CD4-positive, alpha-beta T cell treated with Interleukin-4 for 4 hours (primary cell): ENCODE data around the gene FNBP1.
"Not testable (repeated sequence)": the region's sequence is repeated elsewhere in the genome, so short reads cannot be mapped to it uniquely, and the experiment has no call there.

Experiments
- DNase-seq: peaks from one replicate; pipeline ENCODE4 v3.0.0-alpha.2; 2020

FNBP1 gene

DNA sequence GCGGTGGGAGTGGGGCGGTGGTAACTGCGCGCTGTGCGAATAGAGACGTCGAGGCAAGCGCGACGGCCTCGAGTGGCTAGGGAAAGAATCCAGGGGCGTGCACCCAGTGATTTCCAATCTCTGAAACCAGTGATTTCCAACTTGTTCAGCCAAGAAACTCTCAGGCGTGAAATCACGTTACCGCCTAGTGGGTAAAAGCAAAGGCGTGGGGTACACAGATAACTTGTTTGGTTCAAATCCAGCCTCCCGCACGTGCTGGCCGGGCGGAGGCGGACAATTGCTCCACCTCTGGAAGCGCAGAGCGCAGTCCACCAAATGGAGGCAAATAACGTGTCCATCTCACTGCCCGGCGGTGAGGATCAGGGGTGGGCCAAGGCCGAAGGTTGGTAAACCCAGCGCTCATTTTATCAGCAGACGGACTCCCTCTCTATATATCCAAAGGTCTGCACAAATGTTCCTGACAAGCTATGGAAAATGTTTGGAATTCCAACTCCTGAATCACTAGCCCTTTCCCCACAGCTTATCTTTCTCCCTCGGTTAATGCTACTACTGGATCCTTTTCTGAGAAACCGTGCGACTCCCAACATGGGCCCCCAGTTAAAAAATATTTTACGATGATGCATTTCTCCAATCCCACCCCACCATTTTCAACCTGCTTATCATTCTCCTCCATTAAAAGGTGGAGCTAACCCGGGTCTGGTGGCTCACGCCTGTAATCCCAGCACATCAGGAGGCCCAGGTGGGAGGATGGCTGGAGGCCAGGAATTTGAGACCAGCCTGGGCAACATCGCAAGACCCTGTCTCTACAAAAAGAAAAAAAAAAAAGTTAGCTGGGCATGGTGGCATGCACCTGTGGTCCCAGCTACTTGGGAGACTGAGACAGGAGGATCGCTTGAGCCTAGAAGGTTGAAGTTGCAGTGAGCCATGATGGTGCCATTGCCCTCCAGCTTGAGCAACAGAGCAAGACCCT, 950 bp upstream of the FNBP1 start:
- DNase-seq, result no peak

DNA sequence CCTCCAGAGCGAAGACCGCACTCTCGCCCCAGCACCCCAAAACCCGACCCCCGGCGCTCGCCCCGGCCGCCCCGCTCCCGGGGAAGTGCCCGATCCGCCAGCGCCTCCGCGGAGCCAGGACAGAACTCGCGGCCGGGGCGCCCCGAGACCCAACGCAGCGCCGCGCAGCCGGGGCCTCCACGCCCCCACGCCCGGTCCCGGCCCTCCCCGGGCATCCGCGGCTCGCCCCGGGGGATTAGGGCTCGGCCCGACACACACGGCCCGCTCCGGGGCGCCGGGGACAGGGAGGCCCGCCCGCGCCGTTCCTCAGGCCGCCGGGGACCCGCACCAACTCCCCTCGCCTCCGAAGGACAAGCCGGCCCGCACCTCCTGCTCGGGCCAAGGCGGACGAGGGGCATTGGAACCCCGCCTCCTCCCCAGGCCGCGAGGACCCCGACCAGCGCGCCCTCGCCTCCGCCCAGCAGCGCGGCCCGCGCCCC, 544 bp downstream of the FNBP1 start:
- DNase-seq, result no peak

DNA sequence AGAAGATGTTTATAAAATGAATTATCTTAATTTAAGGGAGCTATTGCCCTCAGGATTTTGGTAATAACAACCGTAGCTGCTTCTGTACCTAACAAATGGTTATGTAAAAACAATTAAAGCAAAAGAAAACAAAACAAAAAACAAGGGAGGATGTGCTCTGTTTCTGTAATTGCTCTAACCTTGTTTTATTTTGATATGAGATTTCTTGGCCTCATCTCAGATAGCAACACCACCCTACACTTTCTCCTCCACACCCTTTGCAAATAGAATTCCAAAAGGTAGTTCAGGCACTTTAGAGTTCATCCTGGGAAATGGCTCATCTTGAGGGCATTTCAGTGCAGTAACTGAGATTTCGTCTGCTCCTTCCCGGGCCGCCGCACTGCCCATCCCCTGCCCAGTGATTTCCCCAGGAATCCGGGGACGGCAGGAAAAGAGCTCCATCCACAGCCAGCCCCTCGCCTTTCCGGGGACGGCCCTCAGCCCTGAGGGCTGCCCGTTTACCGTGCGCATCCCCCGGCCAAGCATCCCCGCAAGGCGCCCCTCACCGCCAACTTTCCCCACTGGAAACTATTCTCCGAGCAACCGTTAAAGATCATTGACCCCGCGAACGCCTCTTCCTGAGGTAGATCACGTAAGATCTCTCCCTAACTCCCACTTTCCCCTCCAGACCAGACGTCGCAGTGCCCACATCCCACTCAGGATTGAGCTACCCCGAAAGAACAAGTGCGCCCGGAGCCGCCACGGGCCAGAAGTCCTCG, 1.2 kb downstream of the FNBP1 start:
- no peak for DNase-seq

DNA sequence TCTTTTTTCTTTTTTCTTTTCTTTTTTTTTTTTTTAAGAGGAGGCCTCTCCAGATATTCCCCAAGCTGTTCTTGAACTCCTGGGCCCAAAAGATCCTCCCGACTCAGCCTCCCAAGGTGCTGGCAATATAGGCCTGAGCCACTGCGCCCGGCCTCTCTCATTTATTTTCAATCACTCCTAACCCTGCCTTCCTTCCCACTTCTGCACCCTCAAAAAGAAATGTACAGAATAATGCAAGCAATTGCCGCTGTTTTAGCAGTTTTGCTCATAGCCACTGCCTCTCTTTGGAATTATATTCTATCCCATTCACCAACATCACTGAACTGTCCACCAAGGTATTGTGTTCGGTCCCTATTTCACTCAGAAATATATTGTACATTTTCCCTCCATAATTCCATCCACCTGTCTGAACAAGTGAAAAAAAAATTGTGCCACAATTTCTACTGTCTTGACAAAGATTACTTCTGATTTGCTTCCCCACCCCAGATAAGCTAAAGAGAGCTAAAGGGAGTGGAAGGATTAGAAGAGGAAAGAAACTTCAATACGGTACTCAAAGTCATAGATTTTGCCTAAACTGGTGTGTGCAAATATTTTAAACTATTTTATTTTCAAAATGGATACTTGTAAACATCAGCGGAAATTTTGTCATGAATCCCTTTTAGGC, 1.9 kb downstream of the FNBP1 start:
- DNase-seq, result no peak

DNA sequence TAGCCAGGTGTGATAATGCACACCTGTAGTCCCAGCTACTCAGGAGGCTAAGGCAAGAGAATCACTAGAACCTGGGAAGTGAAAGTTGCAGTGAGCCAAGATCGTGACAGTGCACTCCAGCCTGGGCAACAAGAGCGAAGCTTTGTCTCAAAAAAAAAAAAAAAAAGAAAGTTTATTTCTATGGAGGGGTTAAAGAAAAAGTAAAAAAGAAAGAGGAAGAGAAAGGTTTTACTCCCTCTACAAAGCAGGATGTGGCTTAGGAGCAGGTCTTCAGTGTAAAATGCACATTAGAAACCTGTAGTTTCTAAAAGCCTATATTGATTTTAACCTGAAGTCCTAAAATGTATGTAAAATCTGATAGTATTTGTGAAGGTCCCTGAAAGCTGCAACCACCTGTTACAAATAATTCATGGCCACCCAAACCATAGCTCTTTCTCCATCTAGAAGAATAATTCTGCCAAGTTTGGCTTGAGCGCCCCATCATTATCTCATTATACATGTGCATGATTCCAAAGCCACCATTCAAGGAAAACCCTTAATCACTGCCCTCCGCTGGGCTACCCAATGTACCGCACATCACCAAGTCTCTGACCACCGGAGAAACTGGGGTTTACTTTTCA, 3.4 kb downstream of the FNBP1 start:
- no peak for DNase-seq

DNA sequence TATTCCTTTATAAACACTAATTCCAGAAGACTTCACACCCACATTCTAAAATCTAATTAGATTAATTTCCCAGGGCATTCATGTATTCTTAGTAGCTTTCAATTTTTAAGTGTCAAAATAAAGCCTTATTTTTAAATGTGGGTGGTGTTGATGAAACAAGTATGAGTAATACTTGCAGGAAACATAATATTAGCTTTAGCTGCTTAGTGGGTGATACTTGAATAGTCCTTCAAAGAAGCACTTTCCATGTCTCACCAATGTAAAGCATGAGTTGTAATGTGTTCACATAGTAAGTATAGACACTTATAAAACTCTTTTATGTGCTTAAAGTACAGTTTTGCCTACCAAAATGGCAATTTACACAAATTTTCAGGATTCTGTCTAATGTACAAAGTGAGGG, 6.9 kb downstream of the FNBP1 start:
- peak; percentile 78 for DNase-seq

GRCh38 chr9:130034570-130034969, 8.4 kb downstream of the FNBP1 start:
- DNase-seq, result peak; percentile 72

- peak; percentile 54 for DNase-seq
Observed at GRCh38 chr9:130030651-130031127, 12.3 kb downstream of the FNBP1 start.

DNA sequence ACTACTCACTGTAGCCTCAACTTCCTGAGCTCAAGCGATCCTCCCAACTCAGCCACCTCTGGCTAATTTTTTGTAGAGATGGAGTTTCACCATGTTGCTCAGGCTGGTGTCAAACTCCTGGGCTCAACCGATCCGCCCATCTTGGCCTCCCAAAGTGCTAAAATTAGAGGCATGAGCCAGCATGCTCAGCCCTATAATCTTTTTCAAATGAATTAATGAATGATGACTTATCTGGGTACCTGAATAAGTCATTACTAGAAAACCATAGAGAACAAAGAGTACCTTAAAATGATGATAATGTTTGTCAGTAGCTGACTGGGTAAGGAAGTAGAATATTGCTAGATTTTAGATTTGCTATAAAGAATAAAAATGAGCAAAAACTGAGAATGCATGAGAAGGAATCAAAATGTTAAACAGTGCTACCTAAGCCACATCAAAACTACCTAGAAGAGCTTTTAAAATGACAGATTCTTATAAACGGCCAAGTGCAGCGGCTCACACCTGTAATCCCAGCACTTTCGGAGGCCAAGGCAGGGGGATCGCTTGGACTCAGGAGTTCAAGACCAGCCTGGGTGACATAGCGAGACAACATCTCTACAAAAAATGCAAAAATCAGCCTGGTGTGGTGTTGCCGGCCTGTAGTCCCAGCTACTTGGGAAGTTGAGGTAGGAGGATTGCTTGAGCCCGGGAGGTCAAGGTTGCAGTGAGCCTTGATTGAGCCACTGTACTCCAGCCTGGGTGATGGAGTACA, 13.6 kb downstream of the FNBP1 start:
- no peak for DNase-seq

DNA sequence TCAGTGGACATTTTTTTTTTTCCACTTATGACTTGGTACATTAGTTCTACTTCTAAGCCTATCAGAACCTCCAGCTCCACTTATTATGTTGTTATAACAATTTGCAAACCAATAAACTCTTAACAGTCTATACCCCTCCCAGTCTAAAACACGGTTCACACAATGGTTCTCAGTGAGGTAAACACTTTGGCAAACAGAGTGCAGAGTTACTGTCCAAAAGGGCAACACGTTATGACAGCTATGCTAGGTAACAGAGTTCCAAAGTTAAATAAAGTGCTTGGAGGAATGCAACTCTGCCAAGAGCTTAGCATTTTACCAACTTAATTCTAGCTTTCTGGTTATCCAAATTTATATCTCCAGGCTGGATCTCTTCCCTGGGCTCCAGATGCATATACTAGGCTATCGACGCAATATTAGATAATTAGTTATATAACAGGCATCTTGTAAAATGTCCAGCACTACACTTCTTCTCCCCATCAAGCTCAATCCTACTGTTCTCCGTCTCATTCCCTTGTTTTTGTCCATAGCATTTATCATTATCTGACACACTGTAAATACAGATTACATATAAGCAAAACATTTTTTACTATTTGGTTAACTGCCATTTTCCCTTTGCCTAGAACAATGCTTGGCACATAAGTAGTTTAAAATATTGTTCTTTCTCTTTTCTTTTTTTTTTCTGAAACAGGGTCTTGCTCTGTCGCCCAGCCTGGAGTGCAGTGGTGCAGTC, 14.3 kb downstream of the FNBP1 start:
- no peak for DNase-seq

- no peak for DNase-seq
Observed at GRCh38 chr9:130027533-130028365, 15.2 kb downstream of the FNBP1 start.

- DNase-seq, result peak; percentile 81
Observed at GRCh38 chr9:130026583-130027340, 16.2 kb downstream of the FNBP1 start.

DNA sequence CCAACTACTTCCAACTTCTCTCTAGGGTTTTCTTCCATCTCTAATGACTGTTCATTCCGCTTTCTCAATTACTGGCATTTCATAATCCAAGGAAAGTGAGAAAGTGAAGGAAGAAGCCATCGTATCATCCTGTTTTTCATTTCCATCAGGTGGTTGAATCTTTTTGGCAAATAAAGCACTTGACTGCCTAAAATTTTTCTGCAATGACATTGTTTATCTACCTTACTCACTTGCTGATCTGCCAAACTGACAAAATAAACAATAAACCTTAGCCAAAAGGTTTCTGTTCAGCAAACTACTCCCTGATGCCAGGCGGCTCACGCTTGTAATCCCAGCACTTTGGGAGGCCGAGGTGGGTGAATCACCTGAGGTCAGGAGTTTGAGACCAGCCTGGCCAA, 18.4 kb downstream of the FNBP1 start:
- DNase-seq, result no peak

- no peak for DNase-seq
Observed at GRCh38 chr9:130023994-130024596, 18.9 kb downstream of the FNBP1 start.

DNA sequence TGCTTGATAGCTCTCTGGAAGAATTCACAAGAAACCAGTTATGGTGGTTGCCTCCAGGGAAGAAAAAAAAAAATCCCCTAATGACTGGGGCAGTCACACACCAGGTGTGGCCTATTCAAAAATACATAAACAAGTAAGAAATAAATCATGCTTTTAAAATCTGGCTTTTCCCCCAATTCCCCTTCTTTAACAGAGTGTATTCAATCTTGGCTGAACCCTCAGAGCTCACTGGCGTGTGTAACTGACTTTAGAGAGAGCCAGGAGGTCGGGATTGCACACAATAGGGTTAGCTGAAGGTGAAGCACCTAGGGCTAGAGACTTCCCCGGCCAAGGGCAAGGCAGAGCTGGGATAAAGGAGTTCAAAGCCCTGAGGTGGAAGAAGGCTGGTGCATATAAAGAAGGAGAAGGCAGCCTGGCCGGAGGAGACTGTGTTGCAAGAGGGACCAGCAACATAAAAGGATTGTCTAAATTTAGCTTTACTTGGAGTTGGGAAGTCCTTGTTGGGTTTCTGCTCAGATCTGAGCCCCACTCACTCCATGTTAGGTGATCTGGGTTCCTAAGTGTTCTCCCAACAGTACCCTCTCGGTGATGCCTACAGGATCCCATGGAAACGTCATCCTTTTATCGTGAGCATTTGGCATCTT, 19.7 kb downstream of the FNBP1 start:
- DNase-seq, result peak; percentile 85

DNA sequence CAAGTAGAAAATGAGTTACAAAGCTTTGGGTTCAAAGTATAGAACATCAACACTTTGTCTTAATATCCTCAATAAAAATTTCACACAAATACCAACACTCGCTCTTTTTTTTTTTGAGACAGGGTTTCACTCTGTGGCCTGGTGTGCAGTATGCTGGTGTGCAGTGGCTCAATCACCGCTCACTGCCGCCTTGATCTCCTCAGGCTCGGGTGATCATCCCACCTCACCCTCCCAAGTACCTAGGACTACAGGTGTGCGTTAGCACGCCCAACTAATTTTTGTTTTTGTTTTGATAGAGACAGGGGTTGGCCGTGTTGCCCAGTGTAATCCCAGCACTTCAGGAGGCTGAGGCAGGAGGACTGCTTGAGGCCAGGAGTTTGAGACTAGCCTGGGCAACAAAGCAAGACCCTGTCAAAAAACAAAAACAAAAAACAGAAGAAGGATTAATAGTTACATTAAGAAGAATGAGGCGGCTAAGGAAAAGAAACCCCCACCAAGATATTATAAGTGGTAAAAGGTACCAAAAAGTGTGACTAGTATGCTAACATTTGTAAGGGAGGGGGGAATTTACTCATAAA, 20.3 kb downstream of the FNBP1 start:
- DNase-seq, result no peak

GRCh38 chr9:130021842-130022241, 21.1 kb downstream of the FNBP1 start:
- not testable (repeated sequence) for DNase-seq

DNA sequence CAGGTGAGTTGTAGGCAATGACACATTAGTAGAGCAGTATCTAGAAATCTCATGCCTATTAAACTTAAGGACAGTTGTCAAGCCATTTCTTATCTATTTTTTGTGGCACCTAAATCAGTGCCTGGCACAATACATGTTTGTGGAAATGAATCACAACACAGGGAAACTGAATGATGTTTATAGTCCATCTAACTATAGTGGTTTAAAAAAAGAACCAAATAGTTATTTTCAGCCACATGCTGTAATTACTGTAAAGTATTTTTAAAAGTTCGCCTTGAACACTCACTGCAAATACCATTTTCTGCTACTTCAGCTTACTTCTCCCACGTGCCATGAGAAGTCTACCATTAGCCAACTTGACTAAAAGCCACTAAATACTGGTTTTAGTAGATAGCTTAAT, 21.9 kb downstream of the FNBP1 start:
- DNase-seq, result no peak
